HG02938 (cell line): ENCODE measurements around the gene SBNO2.
A peak's percentile ranks its signal among the peaks of the same experiment; 100 is the strongest.
"Not testable (repeated sequence)": the region's sequence is repeated elsewhere in the genome, so short reads cannot be mapped to it uniquely, and the experiment has no call there.

Experiments used
- ATAC-seq: cut with Tn5 transposase; IDR thresholded peaks from one replicate; pipeline ENCODE4 v1.9.1; 2021; ENCODE audit warnings: mild to moderate bottlenecking, moderate library complexity; ENCODE audit not compliant: unreplicated experiment

SBNO2 gene

DNA sequence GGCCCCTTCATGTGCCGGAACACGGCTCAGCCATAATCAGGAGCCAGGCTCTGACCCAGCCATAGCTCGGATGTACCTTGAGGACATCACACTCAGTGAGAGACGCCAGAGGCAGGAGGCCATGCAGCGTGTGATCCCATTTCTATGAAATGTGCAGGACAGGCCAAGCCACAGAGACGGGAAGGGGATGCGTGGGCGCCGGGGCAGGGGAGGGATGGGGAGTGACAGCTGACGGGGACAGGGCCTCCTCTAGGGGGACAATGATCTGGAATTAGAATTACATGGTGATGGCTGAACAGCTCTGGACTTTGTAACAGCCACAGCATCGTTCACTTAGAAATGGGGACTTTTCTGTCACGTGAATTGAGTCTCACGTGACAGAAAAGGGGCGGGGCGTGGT is 34.9 kb downstream of the SBNO2 start:
- no peak for ATAC-seq

- no peak for ATAC-seq
Measured at GRCh38 chr19:1138121-1138520, 35.9 kb downstream of the SBNO2 start.

GRCh38 chr19:1136621-1137317 is 37.3 kb downstream of the SBNO2 start:
- ATAC-seq = no peak

DNA sequence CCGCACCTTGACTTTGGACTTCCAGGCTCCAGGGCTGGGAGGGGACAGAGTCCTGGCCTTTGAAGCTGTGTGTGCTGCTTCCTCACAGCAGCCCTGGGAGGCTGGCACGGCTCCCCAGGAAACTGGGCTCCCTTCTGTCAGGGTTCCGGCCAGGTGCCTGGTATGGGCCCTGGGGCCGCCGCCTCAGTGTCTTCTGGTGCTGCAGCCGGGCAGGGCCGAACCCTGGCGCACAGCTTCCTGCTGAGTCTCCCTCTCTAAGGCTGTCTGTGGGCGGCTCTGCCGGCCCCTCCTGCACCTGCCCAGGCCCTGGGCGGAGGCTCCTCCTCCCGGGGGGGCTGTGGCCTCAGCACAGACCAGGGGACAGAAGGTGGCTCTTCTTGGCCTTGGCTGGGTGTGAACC is 37.9 kb downstream of the SBNO2 start:
- ATAC-seq = no peak

GRCh38 chr19:1135454-1135853 is 38.6 kb downstream of the SBNO2 start:
- no peak for ATAC-seq

DNA sequence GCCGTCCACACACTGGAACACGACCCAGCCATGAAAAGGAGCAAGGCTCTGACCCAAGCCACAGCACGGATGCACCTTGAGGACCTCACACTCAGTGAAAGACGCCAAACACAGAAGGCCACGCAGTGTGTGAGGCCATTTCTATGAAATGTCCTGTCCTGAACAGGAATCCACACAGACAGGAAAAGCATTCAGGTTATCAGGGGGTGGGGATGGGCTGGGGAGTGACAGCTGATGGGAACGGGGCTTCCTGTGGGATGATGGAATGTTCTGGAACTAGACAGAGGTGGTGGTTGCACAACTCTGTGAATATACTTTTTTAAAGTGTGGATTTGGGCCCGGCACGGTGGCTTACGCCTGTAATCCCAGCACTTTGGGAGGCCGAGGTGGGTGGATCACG is 39.6 kb downstream of the SBNO2 start:
- ATAC-seq = no peak

GRCh38 chr19:1133471-1133929 is 40.6 kb downstream of the SBNO2 start:
- peak; percentile 47 for ATAC-seq

DNA sequence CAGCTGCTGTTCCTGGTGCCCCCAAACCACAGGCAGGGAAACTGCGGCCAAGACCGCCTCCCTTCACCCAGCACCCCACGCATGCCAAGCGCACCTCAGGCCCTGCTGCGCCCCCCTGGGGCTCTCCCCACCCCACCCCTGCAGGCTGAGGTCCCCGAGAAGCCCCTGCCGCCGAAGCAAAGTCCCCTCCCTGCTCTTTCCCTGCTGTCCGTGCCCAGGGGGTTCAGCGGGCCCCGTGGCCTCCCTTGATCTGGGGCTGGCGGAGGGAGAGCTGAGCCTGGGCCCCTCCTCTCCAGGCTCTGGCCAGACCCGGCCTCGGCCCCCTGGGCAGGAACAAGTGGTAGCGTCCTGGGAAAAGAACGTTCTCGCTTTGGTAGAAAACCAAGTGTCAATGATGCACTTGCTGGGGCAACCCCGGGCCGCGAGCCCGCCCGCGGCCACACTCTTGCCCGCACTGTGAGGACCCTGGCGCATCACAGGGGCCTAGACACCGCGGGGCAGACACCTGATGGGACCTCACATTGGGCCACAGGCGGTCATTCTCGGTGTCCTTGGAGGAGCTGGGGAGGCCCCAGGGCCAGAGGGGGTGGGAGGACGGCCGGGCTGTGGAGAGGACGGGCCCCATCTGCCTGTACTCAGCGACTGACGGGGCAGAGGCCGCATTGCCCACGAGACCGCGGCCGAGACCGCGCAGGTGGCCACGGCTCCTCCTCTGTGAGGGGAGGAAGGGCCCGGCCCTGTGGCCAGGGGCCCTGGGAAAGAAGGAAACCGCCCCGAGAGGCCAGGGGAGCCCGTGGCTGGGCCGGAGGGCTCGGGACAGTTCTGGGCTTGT is 41.3 kb downstream of the SBNO2 start:
- ATAC-seq = no peak

DNA sequence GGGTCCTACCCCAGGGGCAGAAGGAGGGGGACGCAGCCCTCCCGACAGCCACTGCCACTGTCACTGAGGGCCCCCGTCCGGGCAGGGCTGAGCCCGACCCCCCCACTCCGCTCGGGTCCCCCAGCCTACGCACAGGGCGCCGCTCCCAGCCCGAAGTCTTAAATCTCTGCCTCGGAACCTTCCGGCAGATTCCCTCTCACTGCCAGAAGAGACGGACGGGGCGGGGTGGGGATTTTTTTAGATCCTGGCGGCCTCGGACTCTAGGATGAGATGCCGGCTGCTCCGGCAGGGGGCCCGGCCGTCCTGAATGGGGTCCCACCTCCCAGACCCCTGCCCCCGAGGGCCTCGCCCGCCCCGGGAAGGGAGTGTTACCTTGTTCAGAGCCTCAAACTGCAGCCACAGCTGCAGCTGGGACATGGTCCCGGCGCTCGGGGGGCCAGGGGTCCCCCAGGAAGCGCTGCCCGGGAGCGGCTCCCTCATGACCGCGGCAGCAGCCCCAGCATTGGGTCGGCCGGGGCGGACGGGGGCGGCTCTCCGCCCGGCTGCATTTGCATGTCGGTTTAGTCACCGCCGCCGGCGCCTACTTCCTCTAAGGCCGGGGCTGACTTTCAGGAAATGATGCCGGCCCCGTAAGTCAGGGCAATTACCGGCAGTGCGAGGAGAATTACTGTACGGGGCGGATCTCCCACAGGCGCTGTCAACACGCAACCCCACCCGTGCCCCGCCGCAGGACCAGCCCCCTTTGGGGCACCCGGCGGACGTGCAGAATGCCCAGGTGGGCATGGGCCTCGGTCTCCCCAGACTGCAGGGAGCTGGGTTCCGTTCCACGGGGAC is 42.1 kb downstream of the SBNO2 start:
- ATAC-seq = peak; percentile 42

GRCh38 chr19:1130771-1131717 is 43.0 kb downstream of the SBNO2 start:
- no peak for ATAC-seq

- ATAC-seq = no peak
Measured at GRCh38 chr19:1129535-1129934, 44.5 kb downstream of the SBNO2 start.

- not testable (repeated sequence) for ATAC-seq
Measured at GRCh38 chr19:1129084-1129483, 45.0 kb downstream of the SBNO2 start.

DNA sequence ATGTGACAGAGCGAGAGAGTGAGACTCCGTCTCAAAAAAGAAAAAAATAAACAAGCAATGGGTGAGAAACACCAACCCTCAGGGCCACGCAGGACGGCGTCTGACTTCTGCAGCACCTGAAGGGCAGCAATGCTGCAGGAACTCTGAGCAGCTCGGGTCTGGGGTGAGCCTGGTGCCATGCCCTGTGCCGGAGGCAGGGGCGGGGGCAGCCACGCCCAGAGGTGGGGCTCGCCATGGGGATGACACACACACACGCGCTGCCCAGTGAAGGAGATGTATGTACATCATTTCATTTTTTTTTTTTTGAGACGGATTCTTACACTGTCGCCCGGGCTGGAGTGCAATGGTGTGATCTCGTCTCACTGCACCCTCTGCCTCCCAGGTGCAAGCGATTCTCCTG is 46.0 kb downstream of the SBNO2 start:
- no peak for ATAC-seq

GRCh38 chr19:1126984-1127760 is 46.9 kb downstream of the SBNO2 start:
- no peak for ATAC-seq

- no peak for ATAC-seq
Measured at GRCh38 chr19:1125601-1126467, 48.2 kb downstream of the SBNO2 start.

GRCh38 chr19:1123885-1124677 is 50.0 kb downstream of the SBNO2 start:
- no peak for ATAC-seq

- ATAC-seq = no peak
Measured at GRCh38 chr19:1123381-1123780, 50.7 kb downstream of the SBNO2 start.

DNA sequence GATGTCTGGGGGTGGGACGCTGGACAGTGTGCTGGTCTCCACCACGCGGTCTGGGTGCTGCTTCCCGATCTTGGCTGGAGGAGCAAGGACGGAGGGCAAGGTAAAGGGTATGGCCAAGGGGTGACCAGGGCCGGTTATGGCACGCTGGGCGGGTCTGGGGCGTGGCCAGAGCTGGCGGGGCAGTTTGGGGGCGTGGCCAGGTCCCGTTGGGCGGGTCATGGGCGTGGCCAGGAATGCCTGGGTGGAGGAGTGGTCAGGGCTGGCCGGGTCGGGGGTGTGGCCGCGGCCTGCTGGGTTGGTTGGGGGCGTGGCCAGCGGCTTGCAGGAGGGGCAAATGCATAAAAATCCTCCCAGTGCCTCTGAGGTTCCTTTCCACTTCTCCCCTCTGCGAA is 51.1 kb downstream of the SBNO2 start:
- ATAC-seq = no peak
